ENCODE results near the gene LRRC27. TPM values are rescaled to one million over a fixed set of nuclear protein-coding genes. Genes with fewer than 3 reads are reported as not detected.
A peak's percentile ranks its signal among the peaks of the same experiment; 100 is the strongest.
"Not testable (repeated sequence)": the region's sequence is repeated elsewhere in the genome, so short reads cannot be mapped to it uniquely, and the experiment has no call there.

Gene LRRC27
- polyA plus RNA-seq, 3 donors: 25.4 to 33.2 (median 25.5) TPM

- DNase-seq: no peak
These were observed 2.7 kb downstream of the LRRC27 start for GRCh38 chr10:132334631-132335188.

DNA sequence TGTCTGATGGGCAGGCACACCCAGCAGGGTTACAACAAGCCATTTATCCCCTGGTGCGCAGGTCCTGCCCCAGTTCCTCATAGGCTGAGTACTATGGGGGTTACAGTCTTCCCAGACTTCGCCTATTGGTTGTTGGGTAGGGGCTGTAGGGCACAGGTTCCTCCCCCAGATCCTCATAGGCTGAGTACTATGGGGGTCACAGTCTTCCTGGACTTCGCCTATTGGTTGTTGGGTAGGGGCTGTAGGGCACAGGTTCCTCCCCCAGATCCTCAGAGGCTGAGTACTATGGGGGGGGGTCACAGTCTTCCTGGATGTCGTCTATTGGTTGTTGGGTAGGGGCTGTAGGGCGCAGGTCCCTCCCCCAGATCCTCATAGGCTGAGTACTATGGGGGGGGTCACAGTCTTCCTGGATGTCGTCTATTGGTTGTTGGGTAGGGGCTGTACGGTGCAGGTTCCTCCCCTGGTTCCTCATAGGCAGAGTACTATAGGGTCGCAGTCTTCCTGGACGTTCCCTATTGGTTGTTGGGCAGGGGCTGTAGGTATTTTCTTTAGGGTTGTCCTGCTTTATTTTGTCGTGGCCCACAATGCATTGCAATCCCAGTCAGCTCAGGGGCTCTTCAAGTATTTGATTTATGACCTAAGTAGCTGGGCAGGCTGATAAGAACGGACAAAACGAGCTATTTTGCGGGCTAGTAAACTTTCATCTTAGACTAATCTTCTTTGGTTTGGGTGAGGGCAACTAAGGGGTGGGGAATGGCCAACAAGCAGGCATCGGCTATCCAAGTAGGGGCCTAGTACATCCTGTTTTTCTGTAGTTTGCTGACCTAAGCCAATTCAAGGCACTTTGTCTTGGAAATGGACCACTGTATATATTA, 3.4 kb downstream of the LRRC27 start:
- no peak for DNase-seq

DNA sequence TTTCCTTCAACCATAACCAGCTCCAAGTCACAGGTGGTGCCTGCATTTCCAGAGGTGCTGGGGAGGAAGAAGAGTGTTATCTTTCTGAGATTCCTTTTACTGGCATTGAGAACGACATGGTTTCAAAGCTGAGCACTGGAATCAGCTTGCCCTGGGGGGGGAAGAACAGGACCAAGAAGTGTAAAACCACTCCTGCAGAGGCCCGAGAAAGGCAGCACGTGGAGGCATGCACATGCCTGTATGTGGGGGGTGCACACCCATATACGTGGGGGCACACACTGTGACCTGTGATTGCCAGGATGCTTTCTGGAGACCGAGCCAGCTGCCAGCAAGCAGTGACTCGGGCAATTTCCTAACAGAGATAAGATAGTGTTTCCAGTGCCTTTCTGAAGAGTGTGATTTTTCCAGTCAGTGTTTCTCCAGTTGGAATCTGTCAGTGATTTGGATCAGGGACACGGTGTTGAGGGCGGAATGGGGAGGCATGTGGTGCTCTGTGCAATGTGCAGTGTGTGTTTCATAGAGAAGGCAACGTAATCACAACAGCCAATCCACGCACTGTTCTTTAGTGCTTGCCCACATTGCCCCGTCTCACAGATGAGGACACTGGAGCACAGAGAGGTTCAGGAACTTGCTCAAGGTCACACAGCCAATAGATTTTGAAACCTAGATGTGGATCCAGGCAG, 4.2 kb downstream of the LRRC27 start:
- no peak for DNase-seq

GRCh38 chr10:132336919-132337407, 5.0 kb downstream of the LRRC27 start:
- no peak for DNase-seq

GRCh38 chr10:132337854-132338253, 5.9 kb downstream of the LRRC27 start:
- DNase-seq: not testable (repeated sequence)

- DNase-seq: no peak
These were observed 6.9 kb downstream of the LRRC27 start for GRCh38 chr10:132338876-132339275.

DNA sequence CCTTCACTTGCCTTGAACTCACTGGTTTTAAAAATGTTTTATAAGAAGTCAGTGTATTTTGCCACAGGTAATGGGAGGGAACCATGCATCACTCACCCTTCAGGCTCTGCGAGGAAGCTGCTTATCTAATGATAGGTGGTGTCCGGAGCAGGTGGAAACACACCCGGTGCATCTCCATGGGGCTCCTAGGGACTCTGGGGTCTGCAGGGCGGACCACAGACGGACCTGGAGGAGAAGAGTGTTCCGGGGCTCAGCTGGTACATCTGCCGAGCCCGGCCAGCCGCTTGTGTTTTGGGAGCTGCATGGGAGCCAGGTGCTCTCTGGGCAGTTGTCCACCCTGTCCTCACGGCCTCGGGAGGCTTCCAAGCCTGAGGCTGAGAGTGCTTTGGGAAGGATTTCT, 7.3 kb downstream of the LRRC27 start:
- DNase-seq: no peak

- DNase-seq: no peak
These were observed 9.0 kb downstream of the LRRC27 start for GRCh38 chr10:132341017-132341416.

DNA sequence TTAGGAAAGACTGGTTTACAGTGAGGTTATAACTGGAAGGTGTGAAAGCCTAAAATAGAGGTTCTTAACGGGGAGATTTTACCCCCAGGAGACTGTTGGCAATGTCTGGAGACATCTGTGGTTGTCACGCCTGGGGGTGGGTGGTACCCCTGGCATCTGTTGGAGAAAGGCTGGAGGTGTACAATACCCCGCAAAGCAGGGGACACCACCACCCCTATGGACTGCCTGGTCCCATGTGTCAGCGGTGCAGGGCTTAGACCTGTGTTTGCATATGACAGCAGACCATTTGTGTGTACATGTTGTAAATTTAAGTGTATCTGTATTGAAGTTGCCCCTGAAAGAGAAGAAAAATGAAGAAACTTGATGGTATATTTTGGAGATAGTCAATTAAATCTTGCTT, 9.8 kb downstream of the LRRC27 start:
- no peak for DNase-seq

- DNase-seq: no peak
These were observed 10.6 kb downstream of the LRRC27 start for GRCh38 chr10:132342553-132342952.

GRCh38 chr10:132344386-132344785, 12.4 kb downstream of the LRRC27 start:
- no peak for DNase-seq

DNA sequence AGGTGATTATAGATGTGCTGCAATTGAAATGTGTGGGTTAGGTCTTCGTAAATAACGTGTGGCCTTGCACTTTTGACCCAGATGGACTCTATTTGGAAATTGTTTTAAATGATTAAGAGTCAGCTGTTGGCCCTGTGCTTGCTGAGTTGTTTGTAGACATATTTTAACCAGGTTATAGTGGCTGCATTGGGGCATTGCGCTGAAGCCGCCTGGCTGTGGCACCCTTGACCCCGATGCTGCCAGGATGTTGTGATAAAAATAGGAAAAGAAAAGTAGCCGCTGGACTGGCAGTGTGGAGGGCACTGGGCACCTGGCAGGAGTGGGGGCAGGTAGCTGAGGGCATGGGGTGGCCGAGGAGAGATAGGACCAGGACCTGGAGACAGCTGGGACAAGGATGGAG, 13.4 kb downstream of the LRRC27 start:
- DNase-seq: no peak

- no peak for DNase-seq
These were observed 14.8 kb downstream of the LRRC27 start for GRCh38 chr10:132346806-132347205.

DNA sequence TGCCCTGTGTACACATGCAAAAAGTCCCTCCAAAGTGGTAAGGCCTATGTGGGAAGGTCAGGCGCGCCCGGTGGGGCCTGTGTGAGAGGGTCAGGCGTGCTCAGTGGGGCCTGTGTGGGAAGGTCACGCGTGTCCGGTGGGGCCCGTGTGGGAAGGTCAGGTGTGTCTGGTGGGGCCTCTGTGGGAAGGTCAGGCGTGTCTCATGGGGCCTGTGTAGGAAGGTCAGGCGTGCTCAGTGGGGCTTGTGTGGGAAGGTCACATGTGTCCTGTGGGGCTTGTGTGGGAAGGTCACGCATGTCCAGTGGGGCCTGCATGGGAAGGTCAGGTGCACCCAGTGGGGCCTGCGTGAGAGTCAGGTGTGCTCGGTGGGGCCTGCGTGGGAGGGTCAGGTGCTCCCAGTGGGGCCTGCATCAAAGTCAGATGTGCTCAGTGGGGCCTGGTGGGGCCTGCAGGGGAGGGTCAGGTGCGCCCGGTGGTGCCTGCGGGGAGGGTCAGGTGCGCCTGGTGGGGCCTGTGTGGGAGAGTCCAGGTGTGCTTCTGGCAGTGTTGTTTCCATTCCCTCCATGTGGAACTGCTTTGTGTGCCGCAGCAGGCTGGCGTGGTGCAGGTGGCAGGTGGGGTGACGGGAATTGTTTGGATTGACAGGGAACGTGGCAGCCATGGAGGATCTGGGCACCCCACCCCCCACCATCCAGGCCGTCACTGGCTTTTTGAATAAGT, 15.4 kb downstream of the LRRC27 start:
- no peak for DNase-seq

DNA sequence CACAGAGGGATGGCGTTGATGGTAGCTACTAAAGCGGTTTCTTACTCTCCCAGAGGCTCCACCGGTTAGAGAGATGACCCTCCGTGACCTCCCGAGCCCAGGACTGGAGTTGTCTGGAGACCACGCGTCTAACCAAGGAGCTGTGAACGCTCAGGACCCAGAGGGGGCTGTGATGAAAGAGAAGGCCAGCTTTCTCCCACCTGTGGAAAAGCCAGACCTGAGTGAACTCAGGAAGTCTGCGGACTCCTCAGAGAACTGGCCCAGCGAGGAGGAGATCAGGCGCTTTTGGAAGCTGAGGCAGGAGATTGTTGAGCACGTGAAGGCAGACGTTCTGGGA, 15.9 kb downstream of the LRRC27 start:
- DNase-seq: no peak

- no peak for DNase-seq
These were observed 17.8 kb downstream of the LRRC27 start for GRCh38 chr10:132349766-132350165.

- DNase-seq: no peak
These were observed 18.4 kb downstream of the LRRC27 start for GRCh38 chr10:132350391-132350790.

- DNase-seq: no peak
These were observed 19.0 kb downstream of the LRRC27 start for GRCh38 chr10:132350946-132351345.

DNA sequence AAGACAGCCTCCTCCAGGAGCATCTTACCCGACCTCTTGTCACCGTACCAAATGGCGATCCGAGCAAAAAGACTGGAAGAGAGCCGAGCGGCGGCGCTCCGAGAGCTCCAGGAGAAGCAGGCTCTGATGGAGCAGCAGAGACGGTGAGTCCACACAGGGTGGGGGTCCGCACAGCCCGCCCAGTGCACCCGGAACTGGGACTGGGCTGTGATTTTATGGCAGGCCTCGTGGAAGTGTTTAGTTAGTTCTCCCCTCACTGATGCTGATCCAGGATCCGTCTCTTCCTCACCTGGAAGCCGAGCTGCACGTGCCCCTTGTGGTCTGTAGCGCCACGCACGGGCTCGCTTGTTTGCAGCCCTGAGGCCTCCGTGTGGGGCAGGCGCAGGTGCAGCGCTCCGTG, 19.6 kb downstream of the LRRC27 start:
- no peak for DNase-seq

DNA sequence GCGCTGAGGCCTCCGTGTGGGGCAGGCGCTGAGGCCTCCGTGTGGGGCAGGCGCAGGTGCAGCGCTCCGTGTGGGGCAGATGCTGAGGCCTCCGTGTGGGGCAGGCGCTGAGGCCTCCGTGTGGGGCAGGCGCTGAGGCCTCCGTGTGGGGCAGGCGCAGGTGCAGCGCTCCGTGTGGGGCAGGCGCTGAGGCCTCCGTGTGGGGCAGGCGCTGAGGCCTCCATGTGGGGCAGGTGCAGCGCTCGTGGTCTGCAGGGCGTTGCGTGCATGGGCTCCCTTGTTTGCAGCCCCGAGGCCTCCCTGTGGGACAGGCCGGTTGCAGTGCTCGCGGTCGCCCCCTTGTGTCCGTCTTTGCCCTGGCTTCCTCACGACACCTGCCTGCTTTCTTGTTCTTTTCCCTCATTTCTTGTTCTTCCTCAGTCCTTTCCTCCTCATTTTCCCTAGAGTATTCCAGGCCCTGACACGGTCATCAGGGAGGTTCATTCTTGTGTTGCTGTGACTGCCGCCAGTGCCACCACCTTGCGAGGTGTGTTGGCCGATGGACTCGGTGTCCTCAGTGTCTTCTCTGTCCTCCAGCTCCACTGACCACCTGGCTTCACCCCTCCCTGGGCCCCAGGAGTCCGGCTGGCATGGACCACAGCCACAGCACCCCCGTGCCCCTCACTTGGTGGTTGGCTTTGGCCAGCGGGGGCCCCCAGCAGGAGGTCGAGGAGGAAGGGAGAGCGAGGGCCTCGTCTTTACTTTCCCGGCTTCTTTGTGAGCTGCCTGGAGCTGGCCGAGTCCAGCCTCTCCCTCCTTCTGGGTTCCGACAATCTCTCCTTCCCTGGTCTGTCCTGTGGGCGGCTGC, 20.7 kb downstream of the LRRC27 start:
- DNase-seq: peak; percentile 28

All from renal pelvis (tissue), 4 donors.